Right atrium auricular region (tissue), 2 donors: ENCODE measurements around the gene DCDC1. TPM values are rescaled to one million over a fixed set of nuclear protein-coding genes. Genes with fewer than 3 reads are reported as not detected.

Experiments used
- DNase-seq: peaks from one replicate; pipeline ENCODE4 v3.0.0-alpha.2; 2019; ENCODE audit warnings: low spot score
- H3K27ac ChIP-seq, 2 donors: fragments of 200-600 bp; sonication (generic); 1 replicate in 1 of 2; 2 replicates in 1 of 2; pipeline ENCODE4 v1.5.1; 2016 to 2019
- H3K27me3 ChIP-seq, 2 donors: fragments of 200-600 bp; sonication (generic); one replicate each; pipeline versions ENCODE4 v1.5.1 to v1.6.0; 2017 to 2019
- H3K36me3 ChIP-seq: fragments of 200-600 bp; sonication (generic); one replicate; pipeline ENCODE4 v1.5.1; 2016
- H3K4me1 ChIP-seq, 2 donors: fragments of 200-600 bp; sonication (generic); one replicate each; pipeline versions ENCODE4 v1.5.1 to v1.6.0; 2017 to 2019
- H3K4me3 ChIP-seq, 2 donors: fragments of 200-600 bp; sonication (generic); 1 replicate in 1 of 2; 2 replicates in 1 of 2; pipeline ENCODE4 v1.5.1; 2017 to 2019; ENCODE audit warnings: mild to moderate bottlenecking in 1 of 2, moderate library complexity in 1 of 2
- H3K9me3 ChIP-seq, 2 donors: fragments of 200-600 bp; sonication (generic); one replicate each; pipeline ENCODE4 v1.5.1; 2019
- CTCF ChIP-seq, 2 donors: fragments of 200-600 bp; sonication (generic); IDR thresholded peaks; one replicate each; pipeline ENCODE4 v1.5.1; 2019; ENCODE audit warnings: antibody characterized with exemption in 2 of 2
- total RNA-seq, 2 donors: library from RNA; depleted of rRNA; stranded (reverse); fragments of >200 nt; gene quantifications; one replicate each; pipeline ENCODE4 v1.1.0, GENCODE V29; 2016

The DCDC1 gene
- total RNA-seq, 2 donors from 2014 or later = 0.15 to 0.24 TPM

- Histone ChIP-seq H3K27me3 (no peaks in the 10 kb centered on the region), H3K27ac (no peak overlapping the region), H3K36me3 (no peaks in the 10 kb centered on the region), H3K9me3 (peaks cover 0 to 16% of the 10 kb centered on the region in 2 donors), H3K4me1 (no peaks in the 10 kb centered on the region), H3K4me3 (no peak overlapping the region)
- no peak for DNase-seq
- TF ChIP-seq CTCF (IDR thresholded peaks at IDR 0.05) = no peak
Observed at GRCh38 chr11:30837252-30837651, 532.3 kb downstream of the DCDC1 start.

DNA sequence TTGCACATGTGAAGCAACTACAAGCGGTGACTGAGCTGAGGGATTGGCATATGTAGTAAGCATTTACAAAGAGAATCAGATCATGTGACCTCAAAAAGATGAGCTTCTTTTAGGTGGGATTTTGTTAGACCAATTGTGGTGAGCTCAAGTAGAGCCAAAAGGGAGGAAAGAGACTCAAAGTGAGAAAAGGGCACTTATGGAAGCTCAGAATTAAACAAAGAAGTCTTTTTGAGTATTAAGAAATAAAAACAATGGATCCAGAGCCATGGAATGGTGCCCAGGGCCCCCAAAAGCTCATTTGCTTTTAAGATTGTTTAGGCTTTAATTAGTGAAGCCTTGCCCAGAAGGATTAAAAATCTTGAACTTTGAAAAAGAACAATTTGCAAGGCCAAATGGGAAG is 536.7 kb downstream of the DCDC1 start:
- Histone ChIP-seq H3K36me3 (no peaks in the 10 kb centered on the region), H3K4me1 (no peaks in the 10 kb centered on the region), H3K4me3 (no peak overlapping the region), H3K9me3 (peaks cover 0 to 16% of the 10 kb centered on the region in 2 donors), H3K27ac (no peak overlapping the region), H3K27me3 (no peaks in the 10 kb centered on the region)
- no peak for TF ChIP-seq CTCF (IDR thresholded peaks at IDR 0.05)
- no peak for DNase-seq

DNA sequence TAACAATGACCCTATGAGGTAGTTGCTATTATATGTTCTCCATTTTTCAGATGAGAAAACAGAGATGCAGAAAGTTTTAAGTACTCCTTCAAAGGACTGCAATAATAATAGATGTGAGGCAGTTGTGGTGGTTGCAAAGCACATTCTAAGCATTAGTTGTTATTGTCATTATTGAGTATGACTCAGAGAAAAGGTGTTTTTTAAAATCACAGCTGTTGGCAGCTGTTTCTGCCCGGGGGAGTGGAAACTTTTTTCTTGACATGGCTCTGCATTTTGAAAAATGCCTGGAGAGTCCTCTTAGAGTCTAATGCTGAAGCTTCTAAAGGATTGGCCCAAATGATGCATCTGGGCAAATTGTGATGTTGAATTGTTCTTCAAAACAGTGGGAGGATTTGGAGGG is 538.9 kb downstream of the DCDC1 start:
- Histone ChIP-seq H3K4me1 (no peaks in the 10 kb centered on the region), H3K4me3 (no peak overlapping the region), H3K27me3 (no peaks in the 10 kb centered on the region), H3K9me3 (peaks cover 0 to 14% of the 10 kb centered on the region in 2 donors), H3K36me3 (no peaks in the 10 kb centered on the region), H3K27ac (no peak overlapping the region)
- no peak for TF ChIP-seq CTCF (IDR thresholded peaks at IDR 0.05)
- DNase-seq = no peak

GRCh38 chr11:30826911-30827310 is 542.6 kb downstream of the DCDC1 start:
- Histone ChIP-seq H3K9me3 (no peaks in the 10 kb centered on the region), H3K4me1 (no peaks in the 10 kb centered on the region), H3K27me3 (no peaks in the 10 kb centered on the region), H3K4me3 (no peak overlapping the region), H3K27ac (no peak overlapping the region), H3K36me3 (no peaks in the 10 kb centered on the region)
- no peak for DNase-seq
- TF ChIP-seq CTCF (IDR thresholded peaks at IDR 0.05) = no peak

DNA sequence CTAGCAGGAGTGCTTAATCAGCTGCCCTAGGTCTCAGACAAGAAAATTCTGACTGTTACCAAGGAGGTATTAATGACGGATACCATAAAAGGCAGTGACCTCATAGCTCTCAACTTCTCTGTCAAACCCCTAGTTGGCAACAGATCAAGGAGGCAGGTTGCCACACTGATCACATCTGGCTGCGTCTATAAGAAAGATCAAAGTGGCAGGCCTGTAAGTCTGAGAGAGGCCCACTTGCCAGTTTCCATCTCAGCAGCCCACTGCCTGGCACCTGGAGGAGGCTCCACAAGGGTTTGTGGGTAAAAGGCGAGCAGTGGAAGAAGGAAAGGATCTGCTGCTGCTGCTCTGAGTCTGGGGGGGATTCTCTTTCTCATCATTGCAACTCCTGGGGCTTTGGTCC is 543.8 kb downstream of the DCDC1 start:
- Histone ChIP-seq H3K36me3 (no peaks in the 10 kb centered on the region), H3K27ac (no peak overlapping the region), H3K9me3 (no peaks in the 10 kb centered on the region), H3K4me1 (no peaks in the 10 kb centered on the region), H3K4me3 (no peak overlapping the region), H3K27me3 (no peaks in the 10 kb centered on the region)
- no peak for DNase-seq
- no peak for TF ChIP-seq CTCF (IDR thresholded peaks at IDR 0.05)

GRCh38 chr11:30823119-30823518 is 546.4 kb downstream of the DCDC1 start:
- Histone ChIP-seq H3K4me1 (no peaks in the 10 kb centered on the region), H3K27me3 (no peaks in the 10 kb centered on the region), H3K4me3 (no peak overlapping the region), H3K36me3 (no peaks in the 10 kb centered on the region), H3K27ac (no peak overlapping the region), H3K9me3 (no peaks in the 10 kb centered on the region)
- no peak for TF ChIP-seq CTCF (IDR thresholded peaks at IDR 0.05)
- no peak for DNase-seq
